ENCODE data around the gene SLC4A4. TPM values are rescaled to one million over a fixed set of nuclear protein-coding genes. Genes with fewer than 3 reads are reported as not detected.

SLC4A4 gene
- total and polyA plus RNA-seq, 10 of the 15 experiments (the other 5 are each of a cell fraction or from before 2014, with no cell fraction given) = 0.05 to 0.44 (median 0.18) TPM

DNA sequence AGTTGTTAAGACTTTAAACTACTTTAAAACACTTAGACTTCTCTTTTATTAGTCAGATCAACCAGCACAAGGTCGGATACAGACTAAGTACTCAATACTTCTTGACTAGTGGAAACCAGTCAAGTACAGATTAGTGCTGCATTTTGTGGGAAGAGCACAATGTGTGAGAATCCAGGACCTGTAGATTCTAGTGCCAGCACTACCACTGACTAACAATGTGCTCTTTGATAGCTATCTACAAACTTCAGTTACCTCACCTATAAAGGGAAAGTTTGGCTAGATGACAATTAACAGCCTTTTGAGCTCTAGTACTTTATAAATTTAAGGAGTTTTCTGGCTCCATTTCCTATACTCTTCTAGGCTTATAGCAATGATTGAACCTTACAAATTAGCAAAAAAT is 181.5 kb downstream of the SLC4A4 start (continued):
- TF ChIP-seq MYB (IDR thresholded peaks at IDR 0.05; ENCODE audit: borderline replicate concordance, low read depth, low read length) = no peak
- TF ChIP-seq NFYA (IDR thresholded peaks at IDR 0.05; ENCODE audit: borderline replicate concordance, low read depth, low read length) = no peak
- TF ChIP-seq ZNF622 (IDR thresholded peaks at IDR 0.05) = no peak

DNA sequence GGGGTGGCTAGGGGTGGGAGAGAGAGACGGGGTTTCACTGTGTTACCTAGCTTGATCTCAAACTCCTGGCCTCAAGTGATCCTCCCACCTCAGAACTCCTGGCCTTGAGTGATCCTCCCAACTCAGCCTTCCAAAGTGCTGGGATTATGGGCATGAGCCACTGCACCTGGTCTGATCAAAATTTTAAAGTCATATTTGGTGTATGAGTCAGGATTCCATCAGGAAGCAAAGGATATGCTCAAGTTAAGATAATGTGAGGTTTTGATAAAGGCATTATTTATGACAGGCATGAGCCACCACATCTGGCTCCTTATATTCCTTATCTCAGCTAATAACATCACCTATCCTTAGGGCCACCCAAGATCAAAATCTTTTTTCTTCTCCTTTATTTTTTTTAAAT is 182.0 kb downstream of the SLC4A4 start:
- no peak overlapping the region for H2AFZ ChIP-seq (ENCODE audit: control insufficient read depth, low read depth, low read length)
- H3K9me3 ChIP-seq (replicated peaks; ENCODE audit: control insufficient read depth, insufficient read depth, low read length) = no peaks in the 10 kb centered on the region
- no peaks in the 10 kb centered on the region for H3K4me1 ChIP-seq (ENCODE audit: control insufficient read depth, insufficient read depth, low read length)
- no peak overlapping the region for H3K4me3 ChIP-seq
- no peaks in the 10 kb centered on the region for H3K36me3 ChIP-seq (ENCODE audit: control insufficient read depth in 2 of 2, insufficient read depth in 2 of 2, low read length in 1 of 2)
- POLR2A ChIA-PET = no interaction called here
- no peak for TF ChIP-seq TBL1XR1 (IDR thresholded peaks at IDR 0.05; ENCODE audit: low read depth, low read length)
- 0% methylated on average over 1 of the region's 1 CpG for WGBS (ENCODE audit: insufficient coverage, insufficient replicate concordance, low lambda C conversion rate, missing lambda C conversion rate)
- no peaks in the 10 kb centered on the region for H3K79me2 ChIP-seq (ENCODE audit: control insufficient read depth, insufficient read depth, low read length)
- no peaks in the 10 kb centered on the region for H3K27me3 ChIP-seq (replicated peaks in 1 of 2; ENCODE audit: control insufficient read depth in 2 of 2, insufficient read depth in 2 of 2, low read length in 1 of 2)
- SMC1A ChIA-PET (ENCODE audit: uncharacterized antibody, unreplicated experiment) = no interaction called here
- H3K4me2 ChIP-seq (ENCODE audit: control insufficient read depth, insufficient read depth) = no peak overlapping the region
- no peaks in the 10 kb centered on the region for H4K20me1 ChIP-seq (ENCODE audit: control insufficient read depth, insufficient read depth)
- no peak overlapping the region for H3K27ac ChIP-seq (ENCODE audit: control insufficient read depth, insufficient read depth)
- FAIRE-seq = no peak
- intact Hi-C loops (cut with micrococcal nuclease; ENCODE audit: unreplicated experiment) (no loop called here), in situ Hi-C loops (cut with MboI) (no loop called here)
- DNase-seq (ENCODE audit: low read depth, low spot score) = no peak
- CTCF ChIA-PET = interaction anchor here (1.6 kb wide), 1 partner anchor 38 kb away, joined by 4 read pairs; no protein-coding TSS in a partner anchor
- RAD21 ChIA-PET (ENCODE audit: unreplicated experiment) = no interaction called here
- no TSS peak for BruUV-seq (replicated peaks)
- no peak overlapping the region for H3K9ac ChIP-seq (ENCODE audit: control insufficient read depth, insufficient read depth, low read length)
- ATAC-seq = no peak

DNA sequence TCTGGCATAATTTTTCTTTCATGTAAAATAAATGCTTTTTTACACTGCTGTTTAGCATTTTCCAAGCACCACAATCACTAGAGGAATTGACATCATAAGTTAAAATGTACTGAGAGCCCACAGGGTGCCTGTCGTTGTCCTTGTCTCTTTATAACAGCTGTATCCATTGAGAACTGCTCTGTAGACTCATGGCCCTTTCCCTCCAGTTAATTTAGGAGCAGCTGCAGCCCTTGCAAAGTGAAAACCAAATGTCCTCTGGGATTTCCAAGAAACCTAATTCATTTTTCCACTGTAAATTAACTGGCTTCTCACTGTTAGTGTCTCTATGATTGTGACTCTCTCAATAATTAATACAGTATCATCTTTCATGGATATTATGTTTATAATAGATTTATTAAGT is 185.9 kb downstream of the SLC4A4 start:
- intact Hi-C loops (cut with micrococcal nuclease; ENCODE audit: unreplicated experiment) = no loop called here
- H3K9me3 ChIP-seq (replicated peaks; ENCODE audit: control insufficient read depth, insufficient read depth, low read length) = no peaks in the 10 kb centered on the region
- H2AFZ ChIP-seq (ENCODE audit: control insufficient read depth, low read depth, low read length) = no peak overlapping the region
- H3K36me3 ChIP-seq (ENCODE audit: control insufficient read depth in 2 of 2, insufficient read depth in 2 of 2, low read length in 1 of 2) = no peaks in the 10 kb centered on the region
- no peak for ATAC-seq
- in situ Hi-C loops (cut with MboI) = no loop called here
- no peak overlapping the region for H3K27ac ChIP-seq (ENCODE audit: control insufficient read depth, insufficient read depth)
- WGBS (ENCODE audit: insufficient coverage, insufficient replicate concordance, low lambda C conversion rate, missing lambda C conversion rate) = 0% methylated on average over 1 of the region's 1 CpG
- no peaks in the 10 kb centered on the region for H3K4me1 ChIP-seq (ENCODE audit: control insufficient read depth, insufficient read depth, low read length)
- ChIA-PET POLR2A (no interaction called here), RAD21 (ENCODE audit: unreplicated experiment) (no interaction called here), CTCF (no interaction called here), SMC1A (ENCODE audit: uncharacterized antibody, unreplicated experiment) (no interaction called here)
- no peaks in the 10 kb centered on the region for H4K20me1 ChIP-seq (ENCODE audit: control insufficient read depth, insufficient read depth)
- no TSS peak for BruUV-seq (replicated peaks)
- no peak overlapping the region for H3K4me3 ChIP-seq
- no peak for DNase-seq (ENCODE audit: low read depth, low spot score)
- H3K9ac ChIP-seq (ENCODE audit: control insufficient read depth, insufficient read depth, low read length) = no peak overlapping the region
- no peak overlapping the region for H3K4me2 ChIP-seq (ENCODE audit: control insufficient read depth, insufficient read depth)
- H3K27me3 ChIP-seq (replicated peaks in 1 of 2; ENCODE audit: control insufficient read depth in 2 of 2, insufficient read depth in 2 of 2, low read length in 1 of 2) = no peaks in the 10 kb centered on the region
- H3K79me2 ChIP-seq (ENCODE audit: control insufficient read depth, insufficient read depth, low read length) = no peaks in the 10 kb centered on the region
- FAIRE-seq = no peak
- TF ChIP-seq IRF3 (IDR thresholded peaks at IDR 0.05) (no peak), ZZZ3 (IDR thresholded peaks at IDR 0.05; ENCODE audit: control insufficient read depth, insufficient read length, low read depth) (no peak), POLR2AphosphoS2 (IDR thresholded peaks at IDR 0.05; ENCODE audit: low read depth, low read length) (no peak), SIX5 (IDR thresholded peaks at IDR 0.05; ENCODE audit: low read depth, low read length, severe bottlenecking) (no peak), HDGF (IDR thresholded peaks at IDR 0.05) (no peak), HCFC1 (IDR thresholded peaks at IDR 0.05; ENCODE audit: low read length) (no peak), EP300 (IDR thresholded peaks at IDR 0.05; ENCODE audit: borderline replicate concordance in 1 of 2, control insufficient read depth in 1 of 2, low read depth in 2 of 2, low read length in 2 of 2) (no peak), NR2C2 (IDR thresholded peaks at IDR 0.05; ENCODE audit: borderline replicate concordance, control insufficient read depth, insufficient read length, low read depth) (no peak), NBN (IDR thresholded peaks at IDR 0.05) (no peak)
- TF ChIP-seq, protein P1, sequence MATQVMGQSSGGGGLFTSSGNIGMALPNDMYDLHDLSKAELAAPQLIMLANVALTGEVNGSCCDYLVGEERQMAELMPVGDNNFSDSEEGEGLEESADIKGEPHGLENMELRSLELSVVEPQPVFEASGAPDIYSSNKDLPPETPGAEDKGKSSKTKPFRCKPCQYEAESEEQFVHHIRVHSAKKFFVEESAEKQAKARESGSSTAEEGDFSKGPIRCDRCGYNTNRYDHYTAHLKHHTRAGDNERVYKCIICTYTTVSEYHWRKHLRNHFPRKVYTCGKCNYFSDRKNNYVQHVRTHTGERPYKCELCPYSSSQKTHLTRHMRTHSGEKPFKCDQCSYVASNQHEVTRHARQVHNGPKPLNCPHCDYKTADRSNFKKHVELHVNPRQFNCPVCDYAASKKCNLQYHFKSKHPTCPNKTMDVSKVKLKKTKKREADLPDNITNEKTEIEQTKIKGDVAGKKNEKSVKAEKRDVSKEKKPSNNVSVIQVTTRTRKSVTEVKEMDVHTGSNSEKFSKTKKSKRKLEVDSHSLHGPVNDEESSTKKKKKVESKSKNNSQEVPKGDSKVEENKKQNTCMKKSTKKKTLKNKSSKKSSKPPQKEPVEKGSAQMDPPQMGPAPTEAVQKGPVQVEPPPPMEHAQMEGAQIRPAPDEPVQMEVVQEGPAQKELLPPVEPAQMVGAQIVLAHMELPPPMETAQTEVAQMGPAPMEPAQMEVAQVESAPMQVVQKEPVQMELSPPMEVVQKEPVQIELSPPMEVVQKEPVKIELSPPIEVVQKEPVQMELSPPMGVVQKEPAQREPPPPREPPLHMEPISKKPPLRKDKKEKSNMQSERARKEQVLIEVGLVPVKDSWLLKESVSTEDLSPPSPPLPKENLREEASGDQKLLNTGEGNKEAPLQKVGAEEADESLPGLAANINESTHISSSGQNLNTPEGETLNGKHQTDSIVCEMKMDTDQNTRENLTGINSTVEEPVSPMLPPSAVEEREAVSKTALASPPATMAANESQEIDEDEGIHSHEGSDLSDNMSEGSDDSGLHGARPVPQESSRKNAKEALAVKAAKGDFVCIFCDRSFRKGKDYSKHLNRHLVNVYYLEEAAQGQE (IDR thresholded peaks at IDR 0.05; ENCODE audit: low read depth, low read length) = no peak

Data from GM12878 (cell line).